WTC11 (cell line): Measurements from ENCODE around the gene USP37. TPM values are rescaled to one million over a fixed set of nuclear protein-coding genes. Genes with fewer than 3 reads are reported as not detected.
A peak's percentile ranks its signal among the peaks of the same experiment; 100 is the strongest.

Experiments used
- ATAC-seq: fragments of 200-7000 bp; cut with Tn5 transposase; 2 replicates; pipeline ENCODE4 v1.10.0; 2021; ENCODE audit warnings: mild to moderate bottlenecking, moderate library complexity
- CTCF ChIA-PET: fragments of 300-600 bp; sonication (Branson Sonifier 250); formaldehyde crosslinking; loops from one replicate; lab custom pipeline; 2021; ENCODE audit warnings: antibody characterized with exemption; lab: Charles Lee
- POLR2A ChIA-PET: fragments of 350-600 bp; sonication (Branson Sonifier 250); formaldehyde crosslinking; loops from one replicate; lab custom pipeline; 2021; ENCODE audit warnings: antibody characterized with exemption; lab: Charles Lee
- DNase-seq: peaks from one replicate; pipeline ENCODE4 v3.0.0; 2021; ENCODE audit warnings: low spot score
- H3K27ac Mint-ChIP-seq: 2 replicates; pipeline ENCODE4 v1.8.0; 2021; ENCODE audit warnings: mixed read lengths
- H3K27me3 Mint-ChIP-seq: 2 replicates; pipeline ENCODE4 v1.8.0; 2021; ENCODE audit warnings: low read depth, mild to moderate bottlenecking, moderate library complexity, mixed read lengths
- H3K36me3 Mint-ChIP-seq: 2 replicates; pipeline ENCODE4 v1.8.0; 2021; ENCODE audit warnings: mixed read lengths
- H3K4me1 Mint-ChIP-seq: 2 replicates; pipeline ENCODE4 v1.8.0; 2022; ENCODE audit warnings: mixed read lengths
- H3K4me3 Mint-ChIP-seq: 2 replicates; pipeline ENCODE4 v1.8.0; 2021; ENCODE audit warnings: mild to moderate bottlenecking, moderate library complexity, mixed read lengths
- H3K9me3 Mint-ChIP-seq: 2 replicates; pipeline ENCODE4 v1.8.0; 2021; ENCODE audit warnings: mixed read lengths
- CBFB ChIP-seq: sonication (generic); formaldehyde crosslinking; IDR thresholded peaks from 2 replicates; pipeline ENCODE4 v1.8.1; 2022; ENCODE audit warnings: mild to moderate bottlenecking, low read depth, missing genetic modification reagents
- E2F1 ChIP-seq: sonication (generic); formaldehyde crosslinking; IDR thresholded peaks from 2 replicates; pipeline ENCODE4 v1.8.0; 2022; ENCODE audit warnings: mild to moderate bottlenecking, missing genetic modification reagents
- EMX1 ChIP-seq: fragments of 250-450 bp; sonication (Bioruptor Pico); IDR thresholded peaks from 2 replicates; pipeline ENCODE4 v1.8.0; 2021; ENCODE audit warnings: mild to moderate bottlenecking
- MXD4 ChIP-seq: fragments of 250-450 bp; sonication (Bioruptor Pico); IDR thresholded peaks from 2 replicates; pipeline ENCODE4 v1.8.0; 2021; ENCODE audit warnings: mild to moderate bottlenecking, moderate library complexity, borderline replicate concordance
- NFATC4 ChIP-seq: fragments of 250-450 bp; sonication (Bioruptor Pico); IDR thresholded peaks from 2 replicates; pipeline ENCODE4 v1.9.0; 2021; ENCODE audit warnings: mild to moderate bottlenecking
- NR1H2 ChIP-seq: sonication (generic); formaldehyde crosslinking; IDR thresholded peaks from 2 replicates; pipeline ENCODE4 v1.9.0; 2021; ENCODE audit warnings: mild to moderate bottlenecking, moderate library complexity, missing genetic modification reagents
- PREB ChIP-seq: sonication (generic); formaldehyde crosslinking; IDR thresholded peaks from 2 replicates; pipeline ENCODE4 v1.8.1; 2022; ENCODE audit warnings: mild to moderate bottlenecking, missing genetic modification reagents, moderate library complexity, borderline replicate concordance
- SMAD4 ChIP-seq: sonication (generic); formaldehyde crosslinking; IDR thresholded peaks from 2 replicates; pipeline ENCODE4 v1.8.0; 2022; ENCODE audit warnings: mild to moderate bottlenecking, missing genetic modification reagents
- TP53 ChIP-seq: sonication (generic); formaldehyde crosslinking; IDR thresholded peaks from 2 replicates; pipeline ENCODE4 v1.8.1; 2023; ENCODE audit warnings: mild to moderate bottlenecking, missing genetic modification reagents
- ZNF317 ChIP-seq: sonication (generic); formaldehyde crosslinking; IDR thresholded peaks from 2 replicates; pipeline ENCODE4 v1.8.1; 2023; ENCODE audit warnings: low read depth, mild to moderate bottlenecking, moderate library complexity, missing genetic modification reagents, borderline replicate concordance
- ZNF416 ChIP-seq: fragments of 250-450 bp; sonication (Bioruptor Pico); IDR thresholded peaks from 2 replicates; pipeline ENCODE4 v1.9.0; 2021; ENCODE audit warnings: mild to moderate bottlenecking, inconsistent platforms
- total RNA-seq: library from RNA; stranded (reverse); gene quantifications from 3 replicates; pipeline ENCODE4 v1.2.3, GENCODE V29; 2021
- TF ChIP-seq, protein P1 (sequence below): sonication (generic); formaldehyde crosslinking; IDR thresholded peaks from 2 replicates; pipeline ENCODE4 v1.8.0; 2023; ENCODE audit warnings: mild to moderate bottlenecking, missing genetic modification reagents
- TF ChIP-seq, protein P2 (sequence below): sonication (generic); formaldehyde crosslinking; IDR thresholded peaks from 2 replicates; pipeline ENCODE4 v1.8.1; 2023; ENCODE audit warnings: mild to moderate bottlenecking, missing genetic modification reagents, moderate library complexity
- TF ChIP-seq, protein P3 (sequence below): sonication (generic); formaldehyde crosslinking; IDR thresholded peaks from 2 replicates; pipeline ENCODE4 v1.8.1; 2023; ENCODE audit warnings: mild to moderate bottlenecking, missing genetic modification reagents, moderate library complexity
- TF ChIP-seq, protein P4 (sequence below): fragments of 200-600 bp; IDR thresholded peaks from 2 replicates; pipeline ENCODE4 v1.8.0; 2022; ENCODE audit warnings: antibody characterized with exemption
- TF ChIP-seq, protein P5 (sequence below): sonication (generic); formaldehyde crosslinking; IDR thresholded peaks from 2 replicates; pipeline ENCODE4 v1.8.1; 2022; ENCODE audit warnings: mild to moderate bottlenecking, moderate library complexity, missing genetic modification reagents
- TF ChIP-seq, protein P6 (sequence below): fragments of 250-450 bp; sonication (Bioruptor Pico); IDR thresholded peaks from 2 replicates; pipeline ENCODE4 v1.8.0; 2021; ENCODE audit warnings: mild to moderate bottlenecking
- TF ChIP-seq, protein P7 (sequence below): fragments of 250-450 bp; sonication (Bioruptor Pico); IDR thresholded peaks from 2 replicates; pipeline ENCODE4 v2.1.2; 2022; ENCODE audit warnings: mild to moderate bottlenecking, moderate library complexity
- TF ChIP-seq, protein P8 (sequence below): fragments of 250-450 bp; sonication (Bioruptor Pico); IDR thresholded peaks from 2 replicates; pipeline ENCODE4 v1.9.0; 2021; ENCODE audit warnings: mild to moderate bottlenecking

USP37 gene
- total RNA-seq, 1 experiment from 2014 or later = 21.6 TPM

GRCh38 chr2:218405086-218405745, 162.9 kb downstream of the USP37 start:
- no peaks in the 10 kb centered on the region for H3K9me3 Mint-ChIP-seq
- H3K4me3 Mint-ChIP-seq = peak overlapping the region; percentile 82
- ChIA-PET CTCF (interaction anchor here (0.6 to 2.5 kb wide), 5 partner anchors 9 to 61 kb away, joined by 3 to 19 read pairs (median 6); no protein-coding TSS in a partner anchor), POLR2A (interaction anchor here (0.6 to 1.2 kb wide), 5 partner anchors 8 to 252 kb away, joined by 3 read pairs; partner anchors contain the start of genes CATIP and VIL1)
- ATAC-seq = peak; percentile 1
- H3K36me3 Mint-ChIP-seq = peaks cover 8% of the 10 kb centered on the region
- TF ChIP-seq, protein P1, sequence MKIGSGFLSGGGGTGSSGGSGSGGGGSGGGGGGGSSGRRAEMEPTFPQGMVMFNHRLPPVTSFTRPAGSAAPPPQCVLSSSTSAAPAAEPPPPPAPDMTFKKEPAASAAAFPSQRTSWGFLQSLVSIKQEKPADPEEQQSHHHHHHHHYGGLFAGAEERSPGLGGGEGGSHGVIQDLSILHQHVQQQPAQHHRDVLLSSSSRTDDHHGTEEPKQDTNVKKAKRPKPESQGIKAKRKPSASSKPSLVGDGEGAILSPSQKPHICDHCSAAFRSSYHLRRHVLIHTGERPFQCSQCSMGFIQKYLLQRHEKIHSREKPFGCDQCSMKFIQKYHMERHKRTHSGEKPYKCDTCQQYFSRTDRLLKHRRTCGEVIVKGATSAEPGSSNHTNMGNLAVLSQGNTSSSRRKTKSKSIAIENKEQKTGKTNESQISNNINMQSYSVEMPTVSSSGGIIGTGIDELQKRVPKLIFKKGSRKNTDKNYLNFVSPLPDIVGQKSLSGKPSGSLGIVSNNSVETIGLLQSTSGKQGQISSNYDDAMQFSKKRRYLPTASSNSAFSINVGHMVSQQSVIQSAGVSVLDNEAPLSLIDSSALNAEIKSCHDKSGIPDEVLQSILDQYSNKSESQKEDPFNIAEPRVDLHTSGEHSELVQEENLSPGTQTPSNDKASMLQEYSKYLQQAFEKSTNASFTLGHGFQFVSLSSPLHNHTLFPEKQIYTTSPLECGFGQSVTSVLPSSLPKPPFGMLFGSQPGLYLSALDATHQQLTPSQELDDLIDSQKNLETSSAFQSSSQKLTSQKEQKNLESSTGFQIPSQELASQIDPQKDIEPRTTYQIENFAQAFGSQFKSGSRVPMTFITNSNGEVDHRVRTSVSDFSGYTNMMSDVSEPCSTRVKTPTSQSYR (CRISPR knock-in tag) = no peak
- TF ChIP-seq TP53 (CRISPR knock-in tag) (peak; percentile 48; the same call in 1 of the 2 replicates), SMAD4 (CRISPR knock-in tag) (no peak), ZNF416 (CRISPR knock-in tag) (no peak), CBFB (CRISPR knock-in tag) (no peak), PREB (CRISPR knock-in tag) (0 out of 2 replicates have a peak, but pooled peaks have one; percentile 51)
- H3K27ac Mint-ChIP-seq = peak overlapping the region; percentile 97
- no peak for DNase-seq
- peaks cover 22% of the 10 kb centered on the region for H3K4me1 Mint-ChIP-seq
- H3K27me3 Mint-ChIP-seq = no peaks in the 10 kb centered on the region

DNA sequence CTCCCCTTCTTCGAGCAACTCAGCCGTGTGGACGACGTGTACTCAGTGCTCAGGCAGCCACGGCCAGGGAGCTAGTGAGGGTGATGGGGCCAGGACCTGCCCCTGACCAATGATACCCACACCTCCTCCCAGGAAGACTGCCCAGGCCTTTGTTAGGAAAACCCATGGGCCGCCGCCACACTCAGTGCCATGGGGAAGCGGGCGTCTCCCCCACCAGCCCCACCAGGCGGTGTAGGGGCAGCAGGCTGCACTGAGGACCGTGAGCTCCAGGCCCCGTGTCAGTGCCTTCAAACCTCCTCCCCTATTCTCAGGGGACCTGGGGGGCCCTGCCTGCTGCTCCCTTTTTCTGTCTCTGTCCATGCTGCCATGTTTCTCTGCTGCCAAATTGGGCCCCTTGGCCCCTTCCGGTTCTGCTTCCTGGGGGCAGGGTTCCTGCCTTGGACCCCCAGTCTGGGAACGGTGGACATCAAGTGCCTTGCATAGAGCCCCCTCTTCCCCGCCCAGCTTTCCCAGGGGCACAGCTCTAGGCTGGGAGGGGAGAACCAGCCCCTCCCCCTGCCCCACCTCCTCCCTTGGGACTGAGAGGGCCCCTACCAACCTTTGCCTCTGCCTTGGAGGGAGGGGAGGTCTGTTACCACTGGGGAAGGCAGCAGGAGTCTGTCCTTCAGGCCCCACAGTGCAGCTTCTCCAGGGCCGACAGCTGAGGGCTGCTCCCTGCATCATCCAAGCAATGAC, 163.6 kb downstream of the USP37 start:
- POLR2A ChIA-PET = interaction anchor here (0.6 to 1.2 kb wide), 2 partner anchors 37 to 253 kb away, joined by 3 read pairs; no protein-coding TSS in a partner anchor
- ATAC-seq (no peak), DNase-seq (no peak)
- no peak overlapping the region for H3K27ac Mint-ChIP-seq
- no peaks in the 10 kb centered on the region for H3K9me3 Mint-ChIP-seq
- peaks cover 22% of the 10 kb centered on the region for H3K4me1 Mint-ChIP-seq
- H3K27me3 Mint-ChIP-seq = no peaks in the 10 kb centered on the region
- peaks cover 8% of the 10 kb centered on the region for H3K36me3 Mint-ChIP-seq
- peak overlapping the region; percentile 82; the same call in 1 of the 2 replicates for H3K4me3 Mint-ChIP-seq
- CTCF ChIA-PET = interaction anchor here (0.6 to 2.5 kb wide), 3 partner anchors 8 to 549 kb away, joined by 3 to 19 read pairs (median 7); no protein-coding TSS in a partner anchor
- TF ChIP-seq, protein P2, sequence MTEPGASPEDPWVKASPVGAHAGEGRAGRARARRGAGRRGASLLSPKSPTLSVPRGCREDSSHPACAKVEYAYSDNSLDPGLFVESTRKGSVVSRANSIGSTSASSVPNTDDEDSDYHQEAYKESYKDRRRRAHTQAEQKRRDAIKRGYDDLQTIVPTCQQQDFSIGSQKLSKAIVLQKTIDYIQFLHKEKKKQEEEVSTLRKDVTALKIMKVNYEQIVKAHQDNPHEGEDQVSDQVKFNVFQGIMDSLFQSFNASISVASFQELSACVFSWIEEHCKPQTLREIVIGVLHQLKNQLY (CRISPR knock-in tag) = no peak
- no peak for TF ChIP-seq EMX1 (CRISPR knock-in tag)
- TF ChIP-seq, protein P3, sequence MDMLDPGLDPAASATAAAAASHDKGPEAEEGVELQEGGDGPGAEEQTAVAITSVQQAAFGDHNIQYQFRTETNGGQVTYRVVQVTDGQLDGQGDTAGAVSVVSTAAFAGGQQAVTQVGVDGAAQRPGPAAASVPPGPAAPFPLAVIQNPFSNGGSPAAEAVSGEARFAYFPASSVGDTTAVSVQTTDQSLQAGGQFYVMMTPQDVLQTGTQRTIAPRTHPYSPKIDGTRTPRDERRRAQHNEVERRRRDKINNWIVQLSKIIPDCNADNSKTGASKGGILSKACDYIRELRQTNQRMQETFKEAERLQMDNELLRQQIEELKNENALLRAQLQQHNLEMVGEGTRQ = no peak
- TF ChIP-seq, protein P4, sequence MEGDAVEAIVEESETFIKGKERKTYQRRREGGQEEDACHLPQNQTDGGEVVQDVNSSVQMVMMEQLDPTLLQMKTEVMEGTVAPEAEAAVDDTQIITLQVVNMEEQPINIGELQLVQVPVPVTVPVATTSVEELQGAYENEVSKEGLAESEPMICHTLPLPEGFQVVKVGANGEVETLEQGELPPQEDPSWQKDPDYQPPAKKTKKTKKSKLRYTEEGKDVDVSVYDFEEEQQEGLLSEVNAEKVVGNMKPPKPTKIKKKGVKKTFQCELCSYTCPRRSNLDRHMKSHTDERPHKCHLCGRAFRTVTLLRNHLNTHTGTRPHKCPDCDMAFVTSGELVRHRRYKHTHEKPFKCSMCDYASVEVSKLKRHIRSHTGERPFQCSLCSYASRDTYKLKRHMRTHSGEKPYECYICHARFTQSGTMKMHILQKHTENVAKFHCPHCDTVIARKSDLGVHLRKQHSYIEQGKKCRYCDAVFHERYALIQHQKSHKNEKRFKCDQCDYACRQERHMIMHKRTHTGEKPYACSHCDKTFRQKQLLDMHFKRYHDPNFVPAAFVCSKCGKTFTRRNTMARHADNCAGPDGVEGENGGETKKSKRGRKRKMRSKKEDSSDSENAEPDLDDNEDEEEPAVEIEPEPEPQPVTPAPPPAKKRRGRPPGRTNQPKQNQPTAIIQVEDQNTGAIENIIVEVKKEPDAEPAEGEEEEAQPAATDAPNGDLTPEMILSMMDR = no peak
- TF ChIP-seq, protein P5, sequence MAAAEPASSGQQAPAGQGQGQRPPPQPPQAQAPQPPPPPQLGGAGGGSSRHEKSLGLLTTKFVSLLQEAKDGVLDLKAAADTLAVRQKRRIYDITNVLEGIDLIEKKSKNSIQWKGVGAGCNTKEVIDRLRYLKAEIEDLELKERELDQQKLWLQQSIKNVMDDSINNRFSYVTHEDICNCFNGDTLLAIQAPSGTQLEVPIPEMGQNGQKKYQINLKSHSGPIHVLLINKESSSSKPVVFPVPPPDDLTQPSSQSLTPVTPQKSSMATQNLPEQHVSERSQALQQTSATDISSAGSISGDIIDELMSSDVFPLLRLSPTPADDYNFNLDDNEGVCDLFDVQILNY (CRISPR knock-in tag) = no peak
- no peak for TF ChIP-seq ZNF317 (CRISPR knock-in tag)
- TF ChIP-seq TP53 (CRISPR knock-in tag) = no peak
- no peak for TF ChIP-seq NR1H2 (CRISPR knock-in tag)
- no peak for TF ChIP-seq E2F1
- TF ChIP-seq, protein P6, sequence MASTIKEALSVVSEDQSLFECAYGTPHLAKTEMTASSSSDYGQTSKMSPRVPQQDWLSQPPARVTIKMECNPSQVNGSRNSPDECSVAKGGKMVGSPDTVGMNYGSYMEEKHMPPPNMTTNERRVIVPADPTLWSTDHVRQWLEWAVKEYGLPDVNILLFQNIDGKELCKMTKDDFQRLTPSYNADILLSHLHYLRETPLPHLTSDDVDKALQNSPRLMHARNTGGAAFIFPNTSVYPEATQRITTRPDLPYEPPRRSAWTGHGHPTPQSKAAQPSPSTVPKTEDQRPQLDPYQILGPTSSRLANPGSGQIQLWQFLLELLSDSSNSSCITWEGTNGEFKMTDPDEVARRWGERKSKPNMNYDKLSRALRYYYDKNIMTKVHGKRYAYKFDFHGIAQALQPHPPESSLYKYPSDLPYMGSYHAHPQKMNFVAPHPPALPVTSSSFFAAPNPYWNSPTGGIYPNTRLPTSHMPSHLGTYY (CRISPR knock-in tag) = no peak
- TF ChIP-seq NFATC4 (CRISPR knock-in tag) = no peak
- no peak for TF ChIP-seq MXD4 (CRISPR knock-in tag)
- TF ChIP-seq, protein P7, sequence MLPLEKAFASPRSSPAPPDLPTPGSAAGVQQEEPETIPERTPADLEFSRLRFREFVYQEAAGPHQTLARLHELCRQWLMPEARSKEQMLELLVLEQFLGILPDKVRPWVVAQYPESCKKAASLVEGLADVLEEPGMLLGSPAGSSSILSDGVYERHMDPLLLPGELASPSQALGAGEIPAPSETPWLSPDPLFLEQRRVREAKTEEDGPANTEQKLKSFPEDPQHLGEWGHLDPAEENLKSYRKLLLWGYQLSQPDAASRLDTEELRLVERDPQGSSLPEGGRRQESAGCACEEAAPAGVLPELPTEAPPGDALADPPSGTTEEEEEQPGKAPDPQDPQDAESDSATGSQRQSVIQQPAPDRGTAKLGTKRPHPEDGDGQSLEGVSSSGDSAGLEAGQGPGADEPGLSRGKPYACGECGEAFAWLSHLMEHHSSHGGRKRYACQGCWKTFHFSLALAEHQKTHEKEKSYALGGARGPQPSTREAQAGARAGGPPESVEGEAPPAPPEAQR (CRISPR knock-in tag) = no peak
- TF ChIP-seq, protein P8, sequence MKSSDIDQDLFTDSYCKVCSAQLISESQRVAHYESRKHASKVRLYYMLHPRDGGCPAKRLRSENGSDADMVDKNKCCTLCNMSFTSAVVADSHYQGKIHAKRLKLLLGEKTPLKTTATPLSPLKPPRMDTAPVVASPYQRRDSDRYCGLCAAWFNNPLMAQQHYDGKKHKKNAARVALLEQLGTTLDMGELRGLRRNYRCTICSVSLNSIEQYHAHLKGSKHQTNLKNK (CRISPR knock-in tag) = no peak
